Measurements from ENCODE around the gene MFAP3. TPM values are rescaled to one million over a fixed set of nuclear protein-coding genes. Genes with fewer than 3 reads are reported as not detected.

The MFAP3 gene
- total RNA-seq, 1 donor from 2014 or later, result 24.3 TPM

GRCh38 chr5:154086146-154086545 is 47.4 kb downstream of the MFAP3 start:
- DNase-seq (ENCODE audit: low spot score), result no peak
- Mint-ChIP-seq H3K9me3 (no peaks in the 10 kb centered on the region), H3K36me3 (ENCODE audit: low read depth) (no peaks in the 10 kb centered on the region), H3K4me1 (ENCODE audit: low read depth) (no peaks in the 10 kb centered on the region), H3K4me3 (no peak overlapping the region), H3K27ac (no peak overlapping the region), H3K27me3 (ENCODE audit: insufficient read depth) (no peaks in the 10 kb centered on the region)
- intact Hi-C loops (cut with micrococcal nuclease), result no loop called here

- DNase-seq (ENCODE audit: low spot score), result no peak
- Mint-ChIP-seq H3K4me1 (ENCODE audit: low read depth) (no peaks in the 10 kb centered on the region), H3K27me3 (ENCODE audit: insufficient read depth) (no peaks in the 10 kb centered on the region), H3K4me3 (no peak overlapping the region), H3K36me3 (ENCODE audit: low read depth) (no peaks in the 10 kb centered on the region), H3K9me3 (no peaks in the 10 kb centered on the region), H3K27ac (no peak overlapping the region)
- intact Hi-C loops (cut with micrococcal nuclease), result no loop called here
These were observed 47.9 kb downstream of the MFAP3 start for GRCh38 chr5:154086641-154087040.

- no peak overlapping the region for H3K27ac Mint-ChIP-seq
- H3K4me1 Mint-ChIP-seq (ENCODE audit: low read depth), result no peaks in the 10 kb centered on the region
- intact Hi-C loops (cut with micrococcal nuclease), result no loop called here
- no peaks in the 10 kb centered on the region for H3K27me3 Mint-ChIP-seq (ENCODE audit: insufficient read depth)
- H3K36me3 Mint-ChIP-seq (ENCODE audit: low read depth), result no peaks in the 10 kb centered on the region
- no peak overlapping the region for H3K4me3 Mint-ChIP-seq
- H3K9me3 Mint-ChIP-seq, result no peaks in the 10 kb centered on the region
- DNase-seq (ENCODE audit: low spot score), result no peak
These were observed 48.5 kb downstream of the MFAP3 start for GRCh38 chr5:154087260-154087659.

- Mint-ChIP-seq H3K9me3 (no peaks in the 10 kb centered on the region), H3K27me3 (ENCODE audit: insufficient read depth) (no peaks in the 10 kb centered on the region), H3K4me3 (no peak overlapping the region), H3K36me3 (ENCODE audit: low read depth) (no peaks in the 10 kb centered on the region), H3K4me1 (ENCODE audit: low read depth) (no peaks in the 10 kb centered on the region), H3K27ac (no peak overlapping the region)
- DNase-seq (ENCODE audit: low spot score), result no peak
- intact Hi-C loops (cut with micrococcal nuclease), result no loop called here
These were observed 50.0 kb downstream of the MFAP3 start for GRCh38 chr5:154088801-154089200.

- Mint-ChIP-seq H3K4me3 (no peak overlapping the region), H3K4me1 (ENCODE audit: low read depth) (no peaks in the 10 kb centered on the region), H3K27ac (no peak overlapping the region), H3K27me3 (ENCODE audit: insufficient read depth) (peaks cover 8% of the 10 kb centered on the region), H3K9me3 (no peaks in the 10 kb centered on the region), H3K36me3 (ENCODE audit: low read depth) (no peaks in the 10 kb centered on the region)
- DNase-seq (ENCODE audit: low spot score), result no peak
- intact Hi-C loops (cut with micrococcal nuclease), result no loop called here
These were observed 51.9 kb downstream of the MFAP3 start for GRCh38 chr5:154090656-154091055.

- DNase-seq (ENCODE audit: low spot score), result no peak
- no peak overlapping the region for H3K27ac Mint-ChIP-seq
- no peaks in the 10 kb centered on the region for H3K9me3 Mint-ChIP-seq
- H3K4me3 Mint-ChIP-seq, result no peak overlapping the region
- no peaks in the 10 kb centered on the region for H3K4me1 Mint-ChIP-seq (ENCODE audit: low read depth)
- H3K36me3 Mint-ChIP-seq (ENCODE audit: low read depth), result no peaks in the 10 kb centered on the region
- peaks cover 9% of the 10 kb centered on the region for H3K27me3 Mint-ChIP-seq (ENCODE audit: insufficient read depth)
- intact Hi-C loops (cut with micrococcal nuclease), result no loop called here
These were observed 53.8 kb downstream of the MFAP3 start for GRCh38 chr5:154092356-154093141.

GRCh38 chr5:154093142-154093532 is 54.4 kb downstream of the MFAP3 start:
- no peaks in the 10 kb centered on the region for H3K9me3 Mint-ChIP-seq
- no peak for DNase-seq (ENCODE audit: low spot score)
- H3K27me3 Mint-ChIP-seq (ENCODE audit: insufficient read depth), result peaks cover 9% of the 10 kb centered on the region
- intact Hi-C loops (cut with micrococcal nuclease), result no loop called here
- no peak overlapping the region for H3K4me3 Mint-ChIP-seq
- no peak overlapping the region for H3K27ac Mint-ChIP-seq
- no peaks in the 10 kb centered on the region for H3K4me1 Mint-ChIP-seq (ENCODE audit: low read depth)
- H3K36me3 Mint-ChIP-seq (ENCODE audit: low read depth), result no peaks in the 10 kb centered on the region

- peaks cover 9% of the 10 kb centered on the region for H3K27me3 Mint-ChIP-seq (ENCODE audit: insufficient read depth)
- DNase-seq (ENCODE audit: low spot score), result no peak
- H3K36me3 Mint-ChIP-seq (ENCODE audit: low read depth), result no peaks in the 10 kb centered on the region
- H3K9me3 Mint-ChIP-seq, result no peaks in the 10 kb centered on the region
- intact Hi-C loops (cut with micrococcal nuclease), result no loop called here
- H3K4me3 Mint-ChIP-seq, result no peak overlapping the region
- no peak overlapping the region for H3K27ac Mint-ChIP-seq
- no peaks in the 10 kb centered on the region for H3K4me1 Mint-ChIP-seq (ENCODE audit: low read depth)
These were observed 57.1 kb downstream of the MFAP3 start for GRCh38 chr5:154095904-154096303.

GRCh38 chr5:154097031-154097430 is 58.3 kb downstream of the MFAP3 start:
- H3K9me3 Mint-ChIP-seq, result no peaks in the 10 kb centered on the region
- no peaks in the 10 kb centered on the region for H3K4me1 Mint-ChIP-seq (ENCODE audit: low read depth)
- peaks cover 9% of the 10 kb centered on the region for H3K27me3 Mint-ChIP-seq (ENCODE audit: insufficient read depth)
- no peak overlapping the region for H3K27ac Mint-ChIP-seq
- H3K36me3 Mint-ChIP-seq (ENCODE audit: low read depth), result no peaks in the 10 kb centered on the region
- no peak for DNase-seq (ENCODE audit: low spot score)
- H3K4me3 Mint-ChIP-seq, result no peak overlapping the region
- intact Hi-C loops (cut with micrococcal nuclease), result no loop called here

GRCh38 chr5:154098465-154098864 is 59.7 kb downstream of the MFAP3 start:
- intact Hi-C loops (cut with micrococcal nuclease), result no loop called here
- no peaks in the 10 kb centered on the region for H3K36me3 Mint-ChIP-seq (ENCODE audit: low read depth)
- no peaks in the 10 kb centered on the region for H3K4me1 Mint-ChIP-seq (ENCODE audit: low read depth)
- H3K4me3 Mint-ChIP-seq, result no peak overlapping the region
- no peak for DNase-seq (ENCODE audit: low spot score)
- H3K27ac Mint-ChIP-seq, result no peak overlapping the region
- H3K9me3 Mint-ChIP-seq, result no peaks in the 10 kb centered on the region
- H3K27me3 Mint-ChIP-seq (ENCODE audit: insufficient read depth), result peaks cover 11% of the 10 kb centered on the region

- no peak for DNase-seq (ENCODE audit: low spot score)
- Mint-ChIP-seq H3K27ac (no peak overlapping the region), H3K9me3 (no peaks in the 10 kb centered on the region), H3K27me3 (ENCODE audit: insufficient read depth) (peaks cover 3% of the 10 kb centered on the region), H3K4me3 (no peak overlapping the region), H3K36me3 (ENCODE audit: low read depth) (no peaks in the 10 kb centered on the region), H3K4me1 (ENCODE audit: low read depth) (no peaks in the 10 kb centered on the region)
- intact Hi-C loops (cut with micrococcal nuclease), result no loop called here
These were observed 62.4 kb downstream of the MFAP3 start for GRCh38 chr5:154101184-154101583.

GRCh38 chr5:154103233-154103632 is 64.5 kb downstream of the MFAP3 start:
- intact Hi-C loops (cut with micrococcal nuclease), result no loop called here
- Mint-ChIP-seq H3K27ac (no peak overlapping the region), H3K36me3 (ENCODE audit: low read depth) (no peaks in the 10 kb centered on the region), H3K9me3 (no peaks in the 10 kb centered on the region), H3K4me3 (no peak overlapping the region), H3K4me1 (ENCODE audit: low read depth) (no peaks in the 10 kb centered on the region), H3K27me3 (ENCODE audit: insufficient read depth) (peaks cover 3% of the 10 kb centered on the region)
- no peak for DNase-seq (ENCODE audit: low spot score)

All from activated T-helper 1 cell treated with anti-CD3 and anti-CD28 coated beads, Interleukin-12 subunit alpha, Interleukin-12 subunit beta, Interleukin-2, Interleukin-4 antibody, amounts not matched to agents 30 ng/mL and 10 ng/mL and 1 ng/mL, durations not matched to agents 14 hours and 24 hours and 36 hours (primary cell).